HEK293 (cell line): ENCODE results near the gene SLC5A11.

Source experiments
- CTCF ChIA-PET: fragments of 350-600 bp; formaldehyde crosslinking; extraction: SDS; loops from one replicate; lab custom pipeline; 2021; ENCODE audit warnings: antibody characterized with exemption; lab: Yijun Ruan, JAX
- POLR2A ChIA-PET: fragments of 300-600 bp; formaldehyde crosslinking; extraction: SDS; loops from one replicate; lab custom pipeline; 2020; ENCODE audit warnings: antibody characterized with exemption, inconsistent platforms; lab: Yijun Ruan, JAX
- H3K27ac ChIP-seq: fragments of 200-500 bp; sonication (Bioruptor generic); 2 replicates; pipeline ENCODE4 v1.5.1; 2014; ENCODE audit warnings: low read depth, low read length, control low read depth, inconsistent platforms; ENCODE audit errors: extremely low read depth
- H3K36me3 ChIP-seq, 2 experiments: fragments of 200-500 bp in 1 of 2; sonication (Bioruptor generic) in 1 of 2; 1 replicate in 1 of 2; 2 replicates in 1 of 2; pipeline ENCODE4 v1.5.1; 2014 to 2017; ENCODE audit warnings: inconsistent platforms in 2 of 2, low read length in 2 of 2; ENCODE audit not compliant: control insufficient read depth in 2 of 2, insufficient read depth in 1 of 2
- H3K4me1 ChIP-seq: fragments of 200-500 bp; sonication (Bioruptor generic); 2 replicates; pipeline ENCODE4 v1.5.1; 2014; ENCODE audit warnings: mild to moderate bottlenecking, low read length, inconsistent platforms; ENCODE audit not compliant: control insufficient read depth, insufficient read depth
- H3K4me3 ChIP-seq: 2 replicates; pipeline ENCODE4 v1.5.1; 2011; ENCODE audit warnings: low read depth, mild to moderate bottlenecking, control low read depth, low read length, moderate library complexity
- H3K9me3 ChIP-seq: fragments of 200-500 bp; sonication (Bioruptor generic); 2 replicates; pipeline ENCODE4 v1.5.1; 2014; ENCODE audit warnings: low read depth, low read length, inconsistent platforms; ENCODE audit not compliant: control insufficient read depth, insufficient read depth
- GFI1B ChIP-seq: fragments of 450-650 bp; formaldehyde crosslinking; IDR thresholded peaks from 2 replicates; pipeline ENCODE4 v1.5.1; 2016; ENCODE audit warnings: missing biosample characterization, missing genetic modification characterization
- MZF1 ChIP-seq: fragments of 450-650 bp; formaldehyde crosslinking; IDR thresholded peaks from 2 replicates; pipeline ENCODE4 v1.5.1; 2017; ENCODE audit warnings: missing biosample characterization, missing genetic modification characterization, borderline replicate concordance
- PRDM4 ChIP-seq: fragments of 450-650 bp; formaldehyde crosslinking; IDR thresholded peaks from 2 replicates; pipeline ENCODE4 v1.5.1; 2017; ENCODE audit warnings: missing biosample characterization, missing genetic modification characterization
- SCRT1 ChIP-seq: fragments of 450-650 bp; formaldehyde crosslinking; IDR thresholded peaks from 2 replicates; pipeline ENCODE4 v1.5.1; 2016; ENCODE audit warnings: missing biosample characterization, missing genetic modification characterization, borderline replicate concordance
- SCRT2 ChIP-seq: fragments of 450-650 bp; formaldehyde crosslinking; IDR thresholded peaks from 2 replicates; pipeline ENCODE4 v1.5.1; 2016; ENCODE audit warnings: missing biosample characterization, missing genetic modification characterization
- ZBTB10 ChIP-seq: fragments of 450-650 bp; formaldehyde crosslinking; IDR thresholded peaks from 2 replicates; pipeline ENCODE4 v1.5.1; 2016; ENCODE audit warnings: missing biosample characterization, missing genetic modification characterization
- ZBTB7A ChIP-seq: fragments of 450-650 bp; formaldehyde crosslinking; IDR thresholded peaks from 2 replicates; pipeline ENCODE4 v1.5.1; 2016; ENCODE audit warnings: low read depth, missing biosample characterization, missing genetic modification characterization
- ZBTB8A ChIP-seq: fragments of 450-650 bp; formaldehyde crosslinking; IDR thresholded peaks from 2 replicates; pipeline ENCODE4 v1.5.1; 2016; ENCODE audit warnings: missing biosample characterization, missing genetic modification characterization
- ZNF146 ChIP-seq: fragments of 450-650 bp; formaldehyde crosslinking; IDR thresholded peaks from 2 replicates; pipeline ENCODE4 v1.5.1; 2016; ENCODE audit warnings: missing biosample characterization, missing genetic modification characterization
- ZNF157 ChIP-seq: fragments of 450-650 bp; formaldehyde crosslinking; IDR thresholded peaks from 2 replicates; pipeline ENCODE4 v1.5.1; 2016; ENCODE audit warnings: missing biosample characterization, missing genetic modification characterization
- ZNF221 ChIP-seq: fragments of 450-650 bp; formaldehyde crosslinking; IDR thresholded peaks from 2 replicates; pipeline ENCODE4 v1.5.1; 2017; ENCODE audit warnings: missing biosample characterization, missing genetic modification characterization, borderline replicate concordance
- ZNF514 ChIP-seq: fragments of 450-650 bp; formaldehyde crosslinking; IDR thresholded peaks from 2 replicates; pipeline ENCODE4 v1.5.1; 2016; ENCODE audit warnings: missing biosample characterization, missing genetic modification characterization
- ZNF639 ChIP-seq: fragments of 450-650 bp; formaldehyde crosslinking; IDR thresholded peaks from 2 replicates; pipeline ENCODE4 v1.5.1; 2016; ENCODE audit warnings: missing biosample characterization, missing genetic modification characterization

SLC5A11 gene

GRCh38 chr16:24801761-24802302, 43.9 kb upstream of the SLC5A11 start (continued):
- TF ChIP-seq ZNF639 (no peak), ZBTB7A (no peak)
- TF ChIP-seq, all 188 proteins: peak for 0

- H3K36me3 ChIP-seq, result peaks cover 49 to 97% of the 10 kb centered on the region in 2 experiments
These were observed 40.3 kb upstream of the SLC5A11 start for GRCh38 chr16:24805484-24805883.

GRCh38 chr16:24807301-24807700, 38.5 kb upstream of the SLC5A11 start:
- ChIA-PET CTCF (interaction anchor here (0.8 kb wide), 1 partner anchor 239 kb away, joined by 3 read pairs; no protein-coding TSS in a partner anchor), POLR2A (interaction anchor here (0.6 kb wide), 1 partner anchor 309 kb away, joined by 3 read pairs; no protein-coding TSS in a partner anchor)
- H3K9me3 ChIP-seq, result no peaks in the 10 kb centered on the region
- no peak overlapping the region for H3K4me3 ChIP-seq
- no peaks in the 10 kb centered on the region for H3K4me1 ChIP-seq
- H3K27ac ChIP-seq, result no peak overlapping the region
- no peak for TF ChIP-seq GFI1B (tag by site-specific recombination)
- H3K36me3 ChIP-seq, result peaks cover 46 to 97% of the 10 kb centered on the region in 2 experiments

More at GRCh38 chr16:24805484-24805883, 40.3 kb upstream of the SLC5A11 start:
- CTCF ChIA-PET, result no interaction called here
- no peaks in the 10 kb centered on the region for H3K4me1 ChIP-seq
- POLR2A ChIA-PET, result no interaction called here
- H3K27ac ChIP-seq, result no peak overlapping the region
- no peaks in the 10 kb centered on the region for H3K9me3 ChIP-seq
- TF ChIP-seq ZNF146 (tag by site-specific recombination) (no peak), SCRT2 (peak; percentile 50; the same call in 1 of the 2 replicates), MZF1 (tag by site-specific recombination) (no peak), ZBTB10 (tag by site-specific recombination) (no peak), PRDM4 (no peak), ZNF514 (tag by site-specific recombination) (no peak), ZNF157 (tag by site-specific recombination) (no peak), ZBTB8A (tag by site-specific recombination) (no peak), ZNF221 (tag by site-specific recombination) (no peak), SCRT1 (0 out of 2 replicates have a peak, but pooled peaks have one; percentile 27)
- no peak overlapping the region for H3K4me3 ChIP-seq
